ENCODE data around the gene AKR1E2. TPM values are rescaled to one million over a fixed set of nuclear protein-coding genes. Genes with fewer than 3 reads are reported as not detected.

Gene AKR1E2
- total and polyA plus RNA-seq, 2 donors (not counting 1 experiment from before 2014, with no cell fraction given), result 0.42 TPM; not detected in 1

- ChIA-PET CTCF (no interaction called here), POLR2A (no interaction called here)
- Histone ChIP-seq H3K27ac (ENCODE audit: low read length in 2 of 2) (no peak overlapping the region), H3K9me3 (ENCODE audit: control extremely low read depth in 1 of 3, control insufficient read depth in 2 of 3, insufficient read depth in 1 of 3, low read length in 2 of 3) (no peaks in the 10 kb centered on the region), H3K4me3 (ENCODE audit: control extremely low read depth in 1 of 5, extremely low read depth in 1 of 5, insufficient read depth in 1 of 5, low read depth in 2 of 5, low read length in 4 of 5) (no peak overlapping the region), H3K4me1 (ENCODE audit: control insufficient read depth in 2 of 2, insufficient read depth in 2 of 2, low read length in 2 of 2) (no peaks in the 10 kb centered on the region), H3K27me3 (replicated peaks in 1 of 4; ENCODE audit: control extremely low read depth in 1 of 4, control insufficient read depth in 3 of 4, insufficient read depth in 4 of 4, low read length in 3 of 4) (no peaks in the 10 kb centered on the region), H3K4me2 (replicated peaks; ENCODE audit: low read depth, low read length, poor library complexity, severe bottlenecking) (no peak overlapping the region), H3K79me2 (ENCODE audit: control insufficient read depth, insufficient read depth, low read length) (no peaks in the 10 kb centered on the region), H4K20me1 (ENCODE audit: control insufficient read depth, insufficient read depth, low read length, poor library complexity, severe bottlenecking) (no peaks in the 10 kb centered on the region), H2AFZ (ENCODE audit: insufficient read depth, low read depth, low read length, poor library complexity, severe bottlenecking) (no peak overlapping the region), H3K36me3 (replicated peaks in 1 of 2; ENCODE audit: control extremely low read depth in 1 of 2, control insufficient read depth in 1 of 2, extremely low read depth in 1 of 2, insufficient read depth in 2 of 2, low read length in 1 of 2) (no peaks in the 10 kb centered on the region), H3K9ac (ENCODE audit: low read length) (no peak overlapping the region)
- DNase-seq (no peak), ATAC-seq (ENCODE audit: low read depth) (no peak)
- 50% methylated on average over 1 of the region's 1 CpG for WGBS (ENCODE audit: insufficient coverage)
- H3K4me1 Mint-ChIP-seq, result no peaks in the 10 kb centered on the region
- H3K27ac Mint-ChIP-seq, result no peak overlapping the region
- peaks cover 6% of the 10 kb centered on the region for H3K27me3 Mint-ChIP-seq
- no peaks in the 10 kb centered on the region for H3K9me3 Mint-ChIP-seq (ENCODE audit: insufficient read depth)
- no peak overlapping the region for H3K4me3 Mint-ChIP-seq
- no peak for TF ChIP-seq CTCF (IDR thresholded peaks at IDR 0.05)
- no peak for TF ChIP-seq EZH2 (IDR thresholded peaks at IDR 0.05; ENCODE audit: borderline replicate concordance, insufficient read depth, low read depth, low read length, poor library complexity, severe bottlenecking)
- intact Hi-C loops (cut with micrococcal nuclease), result no loop called here
These were observed 33.6 kb upstream of the AKR1E2 start for GRCh38 chr10:4792381-4792780.

GRCh38 chr10:4801405-4801804 is 24.6 kb upstream of the AKR1E2 start:
- Histone ChIP-seq H3K4me2 (replicated peaks; ENCODE audit: low read depth, low read length, poor library complexity, severe bottlenecking) (no peak overlapping the region), H3K27me3 (replicated peaks in 1 of 4; ENCODE audit: control extremely low read depth in 1 of 4, control insufficient read depth in 3 of 4, insufficient read depth in 4 of 4, low read length in 3 of 4) (no peaks in the 10 kb centered on the region), H3K79me2 (ENCODE audit: control insufficient read depth, insufficient read depth, low read length) (no peaks in the 10 kb centered on the region), H3K36me3 (replicated peaks in 1 of 2; ENCODE audit: control extremely low read depth in 1 of 2, control insufficient read depth in 1 of 2, extremely low read depth in 1 of 2, insufficient read depth in 2 of 2, low read length in 1 of 2) (no peaks in the 10 kb centered on the region), H4K20me1 (ENCODE audit: control insufficient read depth, insufficient read depth, low read length, poor library complexity, severe bottlenecking) (no peaks in the 10 kb centered on the region), H2AFZ (ENCODE audit: insufficient read depth, low read depth, low read length, poor library complexity, severe bottlenecking) (no peak overlapping the region), H3K4me1 (ENCODE audit: control insufficient read depth in 2 of 2, insufficient read depth in 2 of 2, low read length in 2 of 2) (no peaks in the 10 kb centered on the region), H3K27ac (ENCODE audit: low read length in 2 of 2) (no peak overlapping the region), H3K9ac (ENCODE audit: low read length) (no peak overlapping the region), H3K4me3 (ENCODE audit: control extremely low read depth in 1 of 5, extremely low read depth in 1 of 5, insufficient read depth in 1 of 5, low read depth in 2 of 5, low read length in 4 of 5) (no peak overlapping the region), H3K9me3 (ENCODE audit: control extremely low read depth in 1 of 3, control insufficient read depth in 2 of 3, insufficient read depth in 1 of 3, low read length in 2 of 3) (no peaks in the 10 kb centered on the region)
- intact Hi-C loops (cut with micrococcal nuclease), result no loop called here
- Mint-ChIP-seq H3K4me3 (no peak overlapping the region), H3K27ac (no peak overlapping the region), H3K27me3 (peaks cover 43% of the 10 kb centered on the region), H3K9me3 (ENCODE audit: insufficient read depth) (no peaks in the 10 kb centered on the region), H3K4me1 (no peaks in the 10 kb centered on the region)
- DNase-seq, result no peak
- TF ChIP-seq EZH2 (IDR thresholded peaks at IDR 0.05; ENCODE audit: borderline replicate concordance, insufficient read depth, low read depth, low read length, poor library complexity, severe bottlenecking), result no peak
- TF ChIP-seq CTCF (IDR thresholded peaks at IDR 0.05), result no peak
- POLR2A ChIA-PET, result no interaction called here
- WGBS (ENCODE audit: insufficient coverage), result 70% methylated on average over 1 of the region's 3 CpGs
- CTCF ChIA-PET, result no interaction called here
- ATAC-seq (ENCODE audit: low read depth), result no peak
